Testis (tissue), 3 donors: ENCODE data around the gene TRMT44. TPM values are rescaled to one million over a fixed set of nuclear protein-coding genes. Genes with fewer than 3 reads are reported as not detected.
A peak's percentile ranks its signal among the peaks of the same experiment; 100 is the strongest.

Source experiments
- DNase-seq: peaks from one replicate; pipeline ENCODE4 v3.0.0-alpha.2; 2019
- H3K27ac ChIP-seq, 2 donors: fragments of 200-600 bp; sonication (generic); one replicate each; pipeline ENCODE4 v1.5.1; 2019
- H3K27me3 ChIP-seq: fragments of 200-600 bp; sonication (generic); one replicate; pipeline ENCODE4 v1.5.1; 2019
- H3K36me3 ChIP-seq: fragments of 200-600 bp; sonication (generic); one replicate; pipeline ENCODE4 v1.5.1; 2017; ENCODE audit warnings: low read depth; ENCODE audit errors: missing control alignments
- H3K4me1 ChIP-seq: fragments of 200-600 bp; sonication (generic); one replicate; pipeline ENCODE4 v1.5.1; 2019
- H3K4me3 ChIP-seq, 2 donors: fragments of 200-600 bp; sonication (generic); one replicate each; pipeline ENCODE4 v1.5.1; 2017 to 2019
- H3K9me3 ChIP-seq: fragments of 200-600 bp; sonication (generic); one replicate; pipeline ENCODE4 v1.5.1; 2017
- CTCF ChIP-seq, 3 experiments: fragments of 450-650 bp in 2 of 3; fragments of 200-600 bp in 1 of 3; sonication (generic) in 1 of 3; IDR thresholded peaks; one replicate each; pipeline ENCODE4 v1.5.1; 2016 to 2019; ENCODE audit warnings: antibody characterized with exemption in 3 of 3, mild to moderate bottlenecking in 2 of 3, moderate library complexity in 1 of 3
- POLR2A ChIP-seq: fragments of 450-650 bp; IDR thresholded peaks from one replicate; pipeline ENCODE4 v1.6.1; 2017; ENCODE audit warnings: antibody characterized with exemption, mild to moderate bottlenecking, moderate library complexity
- WGBS, 2 donors: methylation state at CpG; one replicate each; pipeline ENCODE4 v1.1.5; 2018; 5-methylcytosine and 5-hydroxymethylcytosine counted together
- intact Hi-C: fragments of 100-400 bp; cut with DNase I; formaldehyde crosslinking; loops from one replicate; pipeline ENCODE4 v1.15.1; 2023; ENCODE audit warnings: low total_unique reads
- polyA plus RNA-seq: library from polyadenylated mRNA; stranded (reverse); fragments of 350-450 nt; fragmentation: Illumina TruSeq; extraction: RNeasy Lipid Tissue Mini Kit (QIAGEN cat#74804); gene quantifications from one replicate; pipeline ENCODE4 v1.2.3, GENCODE V29; 2014; ENCODE audit warnings: low read depth, low replicate concordance; ENCODE audit not compliant: insufficient read depth
- total RNA-seq, 2 donors: library from RNA; depleted of rRNA; stranded (reverse); fragments of >200 nt; gene quantifications; one replicate each; pipeline ENCODE4 v1.2.3, GENCODE V29; 2016

The TRMT44 gene
- total and polyA plus RNA-seq, 3 donors from 2014 or later: 20.9 to 52.7 (median 41.3) TPM

DNA sequence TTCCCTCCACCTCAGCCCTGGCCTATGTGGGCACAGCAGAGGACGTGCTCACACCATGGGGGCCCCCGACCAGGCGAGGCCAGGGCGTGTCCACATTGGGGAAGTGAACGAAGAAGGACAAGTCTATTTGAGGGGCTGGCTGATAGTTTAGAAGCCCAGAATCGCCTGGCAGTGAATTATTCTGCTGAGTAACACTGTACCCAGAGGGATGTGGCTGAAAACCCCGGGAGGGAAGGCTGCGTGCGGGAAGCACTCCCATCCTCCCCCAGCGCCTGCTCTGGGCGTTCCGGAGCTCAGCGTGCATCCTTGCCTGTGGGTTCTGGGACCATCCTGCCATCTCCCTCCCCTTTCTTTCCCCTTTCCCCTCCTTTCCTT lies 66.6 kb downstream of the TRMT44 start:
- H3K27ac ChIP-seq: peak overlapping the region; percentile 36 to 77
- DNase-seq: no peak
- H3K4me3 ChIP-seq: no peak overlapping the region
- 29 to 58% methylated on average over 8 to 13 of the region's 13 CpGs for WGBS, 2 donors
- no peaks in the 10 kb centered on the region for H3K36me3 ChIP-seq
- H3K9me3 ChIP-seq: no peaks in the 10 kb centered on the region
- no peaks in the 10 kb centered on the region for H3K27me3 ChIP-seq
- peaks cover 39% of the 10 kb centered on the region for H3K4me1 ChIP-seq
- TF ChIP-seq CTCF (IDR thresholded peaks at IDR 0.05) (no peak), POLR2A (no peak)
- intact Hi-C loops: no loop called here

DNA sequence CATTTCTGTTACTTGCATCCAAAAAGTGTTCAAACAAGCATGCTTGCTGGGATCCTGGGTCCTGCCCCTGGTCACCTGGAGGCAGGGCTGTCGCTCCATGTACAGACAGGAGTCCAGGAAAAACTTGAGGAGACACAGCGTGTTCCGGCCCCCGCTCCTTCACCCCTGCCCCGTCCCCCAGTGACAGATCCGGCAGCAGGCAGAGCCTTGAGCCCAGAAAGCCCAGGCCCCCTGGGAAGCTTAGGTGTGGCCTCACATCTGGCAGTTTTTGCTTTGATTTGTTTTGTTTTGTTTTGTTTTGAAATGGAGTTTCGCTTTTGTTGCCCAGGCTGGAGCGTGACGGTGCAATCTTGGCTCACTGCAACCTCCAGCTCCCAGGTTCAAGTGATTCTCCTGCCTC lies 67.0 kb downstream of the TRMT44 start:
- TF ChIP-seq CTCF (IDR thresholded peaks at IDR 0.05) (no peak), POLR2A (no peak)
- H3K4me1 ChIP-seq: peaks cover 36% of the 10 kb centered on the region
- DNase-seq: peak; percentile 22
- 67 to 77% methylated on average over 8 to 9 of the region's 9 CpGs for WGBS, 2 donors
- peak overlapping the region; percentile 36 to 77 for H3K27ac ChIP-seq
- no peaks in the 10 kb centered on the region for H3K27me3 ChIP-seq
- no peak overlapping the region for H3K4me3 ChIP-seq
- H3K36me3 ChIP-seq: no peaks in the 10 kb centered on the region
- H3K9me3 ChIP-seq: no peaks in the 10 kb centered on the region
- intact Hi-C loops: no loop called here

DNA sequence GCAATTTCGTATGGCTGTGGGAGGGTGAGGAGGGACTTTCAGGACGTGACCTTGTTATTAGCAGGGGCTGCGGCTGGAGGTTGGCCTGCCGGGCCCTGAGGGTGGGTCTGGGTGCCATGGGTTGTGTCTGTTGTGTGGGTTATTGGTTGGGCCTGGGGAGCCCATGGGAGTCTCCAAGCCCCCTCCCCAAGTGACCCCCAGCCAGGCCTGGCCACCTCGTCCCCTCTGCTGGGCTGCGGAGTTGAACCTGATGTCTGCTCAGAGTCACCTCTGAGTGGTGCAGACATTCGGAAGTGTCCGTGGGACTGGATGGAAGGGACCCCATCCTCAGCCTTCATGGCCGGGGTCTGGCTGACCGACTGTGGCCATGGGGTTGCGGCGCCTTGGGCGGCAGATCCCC lies 67.7 kb downstream of the TRMT44 start:
- 90% methylated on average over 13 of the region's 13 CpGs; no CpG with 5 or more reads in 1 of the 2 donors for WGBS, 2 donors
- H3K4me3 ChIP-seq: no peak overlapping the region
- H3K9me3 ChIP-seq: no peaks in the 10 kb centered on the region
- peaks cover 29% of the 10 kb centered on the region for H3K4me1 ChIP-seq
- intact Hi-C loops: no loop called here
- no peaks in the 10 kb centered on the region for H3K27me3 ChIP-seq
- no peak for DNase-seq
- H3K36me3 ChIP-seq: no peaks in the 10 kb centered on the region
- no peak overlapping the region for H3K27ac ChIP-seq
- TF ChIP-seq POLR2A (no peak), CTCF (IDR thresholded peaks at IDR 0.05) (no peak)

GRCh38 chr4:8508740-8509139 lies 68.2 kb downstream of the TRMT44 start:
- 82 to 85% methylated on average over 9 of the region's 9 CpGs for WGBS, 2 donors
- TF ChIP-seq POLR2A (no peak), CTCF (IDR thresholded peaks at IDR 0.05) (no peak)
- Histone ChIP-seq H3K9me3 (no peaks in the 10 kb centered on the region), H3K4me3 (no peak overlapping the region), H3K27ac (no peak overlapping the region), H3K36me3 (no peaks in the 10 kb centered on the region), H3K4me1 (peaks cover 25% of the 10 kb centered on the region), H3K27me3 (no peaks in the 10 kb centered on the region)
- no peak for DNase-seq
- intact Hi-C loops: no loop called here

- Histone ChIP-seq H3K4me3 (no peak overlapping the region), H3K9me3 (no peaks in the 10 kb centered on the region), H3K27me3 (no peaks in the 10 kb centered on the region), H3K4me1 (peaks cover 18% of the 10 kb centered on the region), H3K27ac (no peak overlapping the region), H3K36me3 (no peaks in the 10 kb centered on the region)
- intact Hi-C loops: no loop called here
- no peak for DNase-seq
- TF ChIP-seq POLR2A (no peak), CTCF (IDR thresholded peaks at IDR 0.05) (no peak)
- 93 to 99% methylated on average over 19 to 24 of the region's 24 CpGs for WGBS, 2 donors
These were observed 68.9 kb downstream of the TRMT44 start for GRCh38 chr4:8509311-8509950.
